ENCODE results near the gene KIF11.

KIF11 gene

DNA sequence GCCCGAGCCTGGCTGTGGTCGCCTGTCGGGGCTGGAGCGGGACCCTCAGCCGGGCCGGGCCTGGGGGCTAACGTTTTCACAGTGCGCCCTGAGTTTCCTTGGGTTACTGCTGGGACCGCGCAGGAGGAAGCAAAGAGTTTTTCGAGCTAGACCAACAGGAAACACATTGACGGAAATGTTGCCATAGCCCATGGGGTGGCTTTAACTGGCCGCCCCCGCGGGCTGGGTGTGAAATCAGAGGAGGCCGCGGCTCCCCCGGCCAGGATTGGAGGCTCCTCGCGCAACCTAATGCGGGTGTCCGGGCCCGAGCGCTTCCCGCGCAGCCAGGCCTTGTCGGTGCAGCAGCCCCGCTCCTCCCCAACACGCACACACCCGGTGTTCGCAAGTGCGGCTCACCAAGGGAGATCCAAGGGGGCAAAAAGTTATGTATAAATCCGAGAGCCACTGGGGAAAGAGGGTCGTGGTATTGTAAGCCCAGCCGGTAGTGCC lies 98.7 kb downstream of the KIF11 start:
- no peak for DNase-seq (ENCODE audit: low spot score)
- no peak overlapping the region for H3K27ac ChIP-seq
- POLR2A ChIA-PET (ENCODE audit: low non-redundant PET), result interaction anchor here (0.7 kb wide), 1 partner anchor 1667 kb away, joined by 3 read pairs; no protein-coding TSS in a partner anchor
- TF ChIP-seq CTCF (conservative IDR thresholded peaks at IDR 0.05; ENCODE audit: low read depth), result no peak
- CTCF ChIA-PET, result interaction anchor here (0.6 kb wide), 1 partner anchor 99 kb away, joined by 3 read pairs; no protein-coding TSS in a partner anchor

DNA sequence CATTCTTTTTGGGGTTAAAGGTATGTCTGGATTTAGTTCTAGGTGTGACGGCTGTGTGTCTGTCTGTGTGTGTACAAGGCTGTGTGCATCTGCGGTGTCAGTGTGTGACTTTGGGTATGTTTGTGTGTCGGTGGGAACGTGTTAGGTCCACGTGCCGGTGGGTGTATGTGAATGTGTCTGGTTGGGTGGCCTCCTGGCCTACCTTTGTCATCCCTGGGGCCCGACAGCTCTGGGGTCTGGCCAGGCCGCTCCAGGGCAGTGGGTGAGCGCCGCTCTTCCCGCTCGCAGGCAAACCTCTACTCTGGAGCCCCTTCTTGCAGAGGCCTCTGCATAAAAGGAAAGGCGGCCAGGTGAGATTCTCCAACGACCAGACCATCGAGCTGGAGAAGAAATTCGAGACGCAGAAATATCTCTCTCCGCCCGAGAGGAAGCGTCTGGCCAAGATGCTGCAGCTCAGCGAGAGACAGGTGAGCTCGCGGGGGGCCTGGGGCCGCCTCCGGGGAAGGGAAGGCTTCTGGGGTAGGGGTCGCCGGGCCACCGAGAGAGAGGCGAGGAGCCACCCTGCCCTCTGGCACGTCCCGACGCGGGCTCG lies 99.2 kb downstream of the KIF11 start:
- CTCF ChIA-PET, result interaction anchor here (0.6 kb wide), 1 partner anchor 100 kb away, joined by 3 read pairs; no protein-coding TSS in a partner anchor
- H3K27ac ChIP-seq, result no peak overlapping the region

GRCh38 chr10:92692697-92693533 lies 100.0 kb downstream of the KIF11 start:
- TF ChIP-seq CTCF (conservative IDR thresholded peaks at IDR 0.05; ENCODE audit: low read depth), result no peak
- no peak for DNase-seq (ENCODE audit: low spot score)
- POLR2A ChIA-PET (ENCODE audit: low non-redundant PET), result no interaction called here
- CTCF ChIA-PET, result interaction anchor here (0.7 kb wide), 1 partner anchor 10 kb away, joined by 3 read pairs; no protein-coding TSS in a partner anchor
- H3K27ac ChIP-seq, result no peak overlapping the region

More for the DNA sequence above, 99.2 kb downstream of the KIF11 start:
- POLR2A ChIA-PET (ENCODE audit: low non-redundant PET), result interaction anchor here (0.7 kb wide), 1 partner anchor 1667 kb away, joined by 3 read pairs; no protein-coding TSS in a partner anchor
- no peak for TF ChIP-seq CTCF (conservative IDR thresholded peaks at IDR 0.05; ENCODE audit: low read depth)
- DNase-seq (ENCODE audit: low spot score), result no peak

DNA sequence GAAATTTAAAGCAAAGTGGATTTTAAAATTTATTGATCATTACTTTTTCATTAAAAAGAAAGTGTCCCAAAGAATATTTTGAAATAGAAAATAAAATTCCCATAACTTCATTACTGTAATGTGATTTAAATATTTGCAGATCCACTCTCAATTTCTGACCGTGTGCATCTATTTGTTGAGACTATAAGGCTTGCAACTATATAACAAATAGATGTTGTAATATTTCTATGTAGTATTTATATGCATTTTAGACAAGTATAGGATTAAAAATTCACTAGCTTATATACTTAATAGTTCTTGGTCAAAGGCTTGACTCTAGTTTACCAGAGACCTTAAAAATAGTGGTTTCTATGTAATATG lies 100.6 kb downstream of the KIF11 start:
- DNase-seq (ENCODE audit: low spot score), result no peak
- H3K27ac ChIP-seq, result no peak overlapping the region
- ChIA-PET CTCF (interaction anchor here (0.7 kb wide), 1 partner anchor 9 kb away, joined by 3 read pairs; no protein-coding TSS in a partner anchor), POLR2A (ENCODE audit: low non-redundant PET) (no interaction called here)
- no peak for TF ChIP-seq CTCF (conservative IDR thresholded peaks at IDR 0.05; ENCODE audit: low read depth)

- no peak for TF ChIP-seq CTCF (conservative IDR thresholded peaks at IDR 0.05; ENCODE audit: low read depth)
- CTCF ChIA-PET, result no interaction called here
Measured at GRCh38 chr10:92695679-92696605, 103.0 kb downstream of the KIF11 start.

More at GRCh38 chr10:92695679-92696605, 103.0 kb downstream of the KIF11 start:
- POLR2A ChIA-PET (ENCODE audit: low non-redundant PET), result no interaction called here
- H3K27ac ChIP-seq, result no peak overlapping the region
- no peak for DNase-seq (ENCODE audit: low spot score)

Measured in RWPE1 (cell line).